OCI-M1 (cell line): ENCODE results near the gene ATF6.
"Not testable (repeated sequence)": the region's sequence is repeated elsewhere in the genome, so short reads cannot be mapped to it uniquely, and the experiment has no call there.

Experiments used
- DNase-seq: peaks from one replicate; lab custom pipeline; 2025; lab: John Stamatoyannopoulos, UW

The ATF6 gene

DNA sequence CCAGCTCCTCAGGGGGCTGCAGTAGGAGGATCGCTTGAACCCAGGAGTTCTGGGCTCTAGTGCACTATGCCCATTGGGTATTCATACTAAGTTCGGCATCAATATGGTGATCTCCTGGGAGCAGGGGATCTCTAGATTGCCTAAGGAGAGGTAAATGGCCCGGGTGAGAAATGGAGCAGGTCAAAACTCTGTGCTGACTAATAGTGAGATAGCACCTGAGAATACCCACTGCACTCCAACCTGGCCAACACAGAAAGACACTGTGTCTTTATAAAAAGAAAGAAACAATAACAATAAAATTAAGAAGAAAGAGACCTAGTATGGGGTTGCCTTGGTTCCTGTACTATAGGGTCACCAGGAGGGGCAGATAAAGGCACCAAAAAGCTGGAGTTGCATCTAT lies 30.3 kb upstream of the ATF6 start:
- no peak for DNase-seq

DNA sequence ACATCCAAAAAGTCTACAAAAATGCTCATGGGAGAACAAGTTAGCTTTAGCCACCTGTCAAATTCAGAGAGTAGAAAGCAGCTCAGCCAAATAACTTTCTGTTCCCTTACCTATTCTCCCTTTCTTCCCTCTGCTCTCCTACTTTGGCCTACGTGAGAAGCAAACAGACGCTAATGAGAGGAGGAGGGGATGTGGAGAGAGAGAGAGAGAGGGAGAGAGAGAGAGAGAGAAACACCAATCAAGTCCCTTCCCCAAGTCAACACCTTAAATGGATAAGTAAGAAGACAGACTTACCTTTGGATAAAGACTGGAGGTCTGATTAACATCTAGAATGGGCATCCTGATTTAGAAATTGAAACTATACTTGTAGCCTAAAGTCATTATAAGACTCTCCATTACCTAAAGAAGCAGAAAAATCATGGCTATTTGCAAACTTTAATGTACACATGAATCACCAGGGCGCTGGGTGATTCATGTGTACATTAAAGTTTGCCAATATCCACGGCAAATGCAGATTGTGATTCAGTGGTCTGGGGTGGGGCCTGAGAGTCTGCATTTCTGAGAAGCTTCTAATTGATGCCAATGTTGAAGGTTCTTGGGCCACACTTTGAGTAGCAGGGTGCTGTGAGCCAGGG lies 29.7 kb upstream of the ATF6 start:
- no peak for DNase-seq

DNA sequence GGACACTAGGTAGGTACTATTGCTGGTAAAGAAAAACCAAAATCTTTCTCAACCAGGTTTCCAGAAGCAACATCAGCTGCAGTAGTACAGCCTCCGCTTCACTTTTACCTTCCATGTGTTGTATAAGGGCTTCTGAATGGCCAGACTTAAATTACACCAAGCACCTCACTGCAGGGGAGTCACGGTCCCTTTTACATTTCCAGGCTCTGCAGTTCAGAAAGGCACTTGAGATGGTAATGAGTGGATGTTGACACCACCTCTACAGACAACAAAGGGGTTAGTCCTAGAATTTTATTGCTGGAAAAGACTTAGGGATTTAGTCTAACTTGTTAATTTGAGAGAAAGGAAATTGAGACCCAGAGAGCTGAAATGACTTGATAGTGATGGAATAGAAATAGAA lies 28.5 kb upstream of the ATF6 start:
- no peak for DNase-seq

DNA sequence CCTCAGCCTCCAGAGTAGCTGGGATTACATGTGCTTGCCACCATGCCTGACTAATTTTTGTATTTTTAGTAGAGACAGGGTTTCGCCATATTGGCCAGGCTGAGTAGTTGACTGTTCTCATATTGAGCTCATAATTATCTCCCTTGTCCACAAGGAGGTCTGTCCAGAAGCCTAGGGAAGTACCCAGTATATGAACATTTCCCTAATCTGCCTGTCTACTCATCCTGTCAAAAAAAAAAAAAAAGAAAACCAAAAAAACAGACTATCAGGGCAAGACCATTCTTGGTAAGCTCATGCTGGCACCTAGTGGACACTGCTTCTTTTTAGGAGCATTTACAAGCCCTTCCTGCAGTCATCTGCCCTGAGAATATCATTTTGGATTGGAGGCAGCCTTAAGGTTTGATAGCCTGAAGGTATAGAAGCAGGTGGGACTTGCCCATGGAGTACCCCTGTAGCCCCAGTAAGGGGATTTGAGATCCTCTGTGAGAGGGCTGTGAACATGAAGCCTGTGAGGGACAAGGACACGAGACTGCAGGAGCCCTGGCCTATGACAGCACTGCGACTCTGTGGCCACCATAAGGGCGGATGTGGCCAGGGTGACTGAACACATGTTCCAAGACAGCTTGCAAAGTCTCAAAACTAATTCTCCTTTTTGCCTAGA lies 27.4 kb upstream of the ATF6 start:
- DNase-seq, result peak; percentile 97

DNA sequence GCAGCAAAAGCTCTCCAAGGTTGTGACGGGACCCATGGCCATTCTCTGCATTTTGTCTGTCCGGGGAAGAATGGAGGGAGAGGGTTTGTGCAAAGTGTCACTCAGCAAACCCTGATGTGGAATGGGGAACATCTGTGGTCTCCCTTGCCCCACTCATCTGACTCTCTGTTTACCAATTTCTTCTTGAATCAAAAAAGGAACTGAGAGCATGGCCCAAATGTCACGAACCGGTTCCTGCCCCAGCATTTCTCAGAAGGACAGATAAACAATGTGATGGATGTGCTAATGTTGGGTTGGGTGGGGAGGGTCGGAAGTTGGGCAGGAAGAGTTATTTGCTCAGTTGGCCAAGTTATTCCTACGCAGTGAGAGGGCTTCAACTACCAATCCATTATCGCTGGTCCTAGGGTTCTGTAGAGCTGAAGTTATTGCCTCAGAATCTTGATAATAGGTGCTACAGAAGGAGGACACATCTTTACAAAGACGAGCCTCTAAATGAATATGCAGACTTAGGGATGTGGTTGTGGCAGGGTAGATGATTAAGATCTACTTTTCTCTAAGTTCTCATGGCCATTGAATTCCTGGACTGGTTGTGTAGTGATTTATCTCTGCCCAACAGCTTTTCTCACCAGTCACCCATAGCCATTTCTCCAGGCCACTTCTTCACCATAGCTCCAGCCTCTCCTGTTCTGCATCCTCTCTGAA lies 26.1 kb upstream of the ATF6 start:
- no peak for DNase-seq

DNA sequence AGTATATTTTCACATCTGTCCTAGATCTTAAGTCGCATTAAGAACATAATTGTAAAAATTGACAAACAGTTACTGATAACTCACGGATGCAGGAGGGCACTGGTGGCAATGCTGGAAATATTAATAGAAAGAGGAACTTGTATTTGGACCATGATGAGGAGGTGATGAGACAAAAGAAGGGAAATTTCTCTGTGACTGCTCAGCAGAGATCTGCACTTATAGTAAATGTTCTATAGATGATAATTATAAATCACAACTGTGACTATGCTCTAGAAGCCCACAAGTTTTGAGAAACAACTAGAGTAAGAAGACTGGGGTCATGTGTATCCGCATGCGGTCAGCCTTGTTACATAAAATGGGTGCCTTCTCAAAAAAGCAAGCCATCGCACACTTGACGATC lies 25.2 kb upstream of the ATF6 start:
- DNase-seq, result no peak

DNA sequence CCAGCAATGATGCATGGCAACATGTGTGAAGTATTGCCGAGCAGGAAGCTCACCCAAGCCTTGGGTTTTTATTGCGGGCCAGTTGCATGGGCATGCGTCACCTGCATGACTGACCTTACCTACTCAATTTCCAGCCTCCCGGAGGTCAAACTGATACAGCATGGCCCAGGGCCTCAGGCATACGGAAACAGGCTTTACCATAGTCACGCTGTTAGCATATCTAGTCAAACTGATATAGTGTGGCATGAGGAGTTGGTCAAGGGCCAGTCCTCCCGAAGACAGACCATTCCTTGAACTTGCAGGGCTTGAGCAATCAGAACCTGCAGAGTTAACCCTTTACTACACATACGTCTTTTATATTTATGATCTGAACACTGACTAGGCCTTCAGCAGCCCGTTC lies 22.9 kb upstream of the ATF6 start:
- DNase-seq, result no peak

DNA sequence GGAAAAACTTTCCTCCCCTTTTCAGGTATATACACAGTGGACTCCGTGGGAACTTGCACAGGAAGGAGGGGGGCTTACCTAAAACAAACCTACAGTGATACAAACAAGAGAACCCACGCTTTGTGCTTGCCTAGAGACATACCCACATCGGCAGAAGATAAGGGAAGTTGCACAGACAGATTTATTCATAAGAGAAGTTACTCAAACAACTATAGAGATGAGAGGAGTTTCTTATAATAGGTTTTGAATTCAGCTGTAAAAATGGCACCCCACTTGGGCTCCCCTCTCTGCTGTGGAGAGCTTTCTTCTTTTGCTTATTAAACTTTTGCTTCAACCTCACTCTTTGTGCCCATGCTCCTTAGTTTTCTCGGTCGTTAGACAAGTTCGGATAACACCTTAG lies 18.3 kb upstream of the ATF6 start:
- DNase-seq, result no peak

DNA sequence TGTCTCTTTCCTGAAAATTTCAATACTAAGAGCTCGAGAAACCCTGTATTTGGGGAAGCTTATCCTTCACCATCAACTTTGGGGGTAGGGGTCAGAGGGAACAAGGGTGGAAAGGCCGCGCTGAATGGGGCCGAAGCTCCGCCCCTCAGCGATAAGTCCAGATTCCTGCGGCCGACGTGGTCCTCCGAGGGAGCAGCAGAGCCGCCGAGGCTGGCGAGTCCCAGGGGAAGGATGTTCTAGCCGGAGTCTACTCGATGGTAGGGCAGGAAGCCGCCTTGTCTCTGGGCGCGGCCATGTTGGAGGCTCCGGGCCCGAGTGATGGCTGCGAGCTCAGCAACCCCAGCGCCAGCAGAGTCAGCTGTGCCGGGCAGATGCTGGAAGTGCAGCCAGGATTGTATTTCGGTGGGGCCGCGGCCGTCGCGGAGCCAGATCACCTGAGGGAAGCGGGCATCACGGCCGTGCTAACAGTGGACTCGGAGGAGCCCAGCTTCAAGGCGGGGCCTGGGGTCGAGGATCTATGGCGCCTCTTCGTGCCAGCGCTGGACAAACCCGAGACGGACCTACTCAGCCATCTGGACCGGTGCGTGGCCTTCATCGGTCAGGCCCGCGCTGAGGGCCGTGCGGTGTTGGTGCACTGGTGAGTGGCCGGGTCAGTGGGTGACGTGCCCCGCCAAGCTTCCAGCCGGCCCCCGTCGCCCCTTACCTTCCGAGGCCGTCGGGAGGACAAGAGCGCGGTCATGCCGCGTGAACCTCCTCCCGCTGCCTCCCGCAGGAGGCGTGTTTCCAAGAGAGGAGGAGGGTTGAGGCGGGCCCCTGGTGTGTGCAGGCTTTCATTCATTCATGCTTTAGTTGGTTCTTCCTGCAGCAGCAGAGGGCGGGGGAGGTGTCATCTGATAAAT lies 16.4 kb upstream of the ATF6 start, which contains the start of gene DUSP12:
DUSP12 (plus strand) TSS at position 278 of the 899 bp plus-strand sequence; CDS start at position 294, 16 bp downstream.
- peak; percentile 97 for DNase-seq

DNA sequence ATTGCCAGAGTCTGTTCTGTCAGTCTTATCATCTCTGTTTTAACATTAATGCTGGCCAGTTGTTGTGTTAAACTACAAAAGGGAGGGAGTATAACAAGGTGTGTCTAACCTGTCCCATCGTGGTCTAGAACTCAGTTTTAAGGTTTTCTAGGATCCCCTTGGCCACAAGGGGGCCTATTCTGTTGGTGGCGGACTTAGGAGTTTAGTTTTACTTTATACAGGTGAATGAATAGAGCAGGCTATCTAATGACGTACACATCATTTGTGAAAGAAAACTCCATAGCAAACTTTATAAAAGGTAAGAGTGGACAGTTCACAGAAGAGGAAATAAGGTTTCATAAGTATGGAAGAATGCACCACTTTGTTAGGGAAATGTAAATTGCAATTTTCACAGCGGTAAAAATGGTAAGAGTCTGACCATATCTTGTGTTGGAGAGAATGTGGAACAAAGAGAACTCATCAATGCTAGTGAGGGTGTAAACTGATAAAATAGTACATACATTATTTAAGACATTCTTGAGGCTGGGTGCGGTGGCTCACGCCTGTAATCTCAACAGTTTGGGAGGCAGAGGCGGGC lies 2.5 kb upstream of the ATF6 start:
- peak; percentile 88 for DNase-seq

DNA sequence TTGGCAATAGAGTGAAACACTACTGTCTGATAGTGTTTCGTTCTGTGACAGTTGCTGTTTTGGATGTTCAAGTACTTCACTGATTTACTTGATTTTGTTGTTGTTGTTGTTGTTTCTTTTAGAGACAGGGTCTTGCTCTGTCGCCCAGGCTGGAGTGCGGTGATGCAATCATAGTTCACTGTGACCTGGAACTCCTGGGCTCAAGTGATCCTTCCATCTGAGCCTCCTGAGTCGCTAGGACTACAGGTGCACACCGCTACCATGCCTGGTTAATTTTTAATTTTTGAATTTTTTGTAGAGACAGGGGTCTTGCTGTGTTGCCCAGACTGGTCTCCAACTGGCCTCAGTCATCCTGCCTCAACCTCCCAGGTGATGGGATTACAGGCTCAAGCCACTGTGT lies 2.3 kb downstream of the ATF6 start:
- DNase-seq, result no peak

DNA sequence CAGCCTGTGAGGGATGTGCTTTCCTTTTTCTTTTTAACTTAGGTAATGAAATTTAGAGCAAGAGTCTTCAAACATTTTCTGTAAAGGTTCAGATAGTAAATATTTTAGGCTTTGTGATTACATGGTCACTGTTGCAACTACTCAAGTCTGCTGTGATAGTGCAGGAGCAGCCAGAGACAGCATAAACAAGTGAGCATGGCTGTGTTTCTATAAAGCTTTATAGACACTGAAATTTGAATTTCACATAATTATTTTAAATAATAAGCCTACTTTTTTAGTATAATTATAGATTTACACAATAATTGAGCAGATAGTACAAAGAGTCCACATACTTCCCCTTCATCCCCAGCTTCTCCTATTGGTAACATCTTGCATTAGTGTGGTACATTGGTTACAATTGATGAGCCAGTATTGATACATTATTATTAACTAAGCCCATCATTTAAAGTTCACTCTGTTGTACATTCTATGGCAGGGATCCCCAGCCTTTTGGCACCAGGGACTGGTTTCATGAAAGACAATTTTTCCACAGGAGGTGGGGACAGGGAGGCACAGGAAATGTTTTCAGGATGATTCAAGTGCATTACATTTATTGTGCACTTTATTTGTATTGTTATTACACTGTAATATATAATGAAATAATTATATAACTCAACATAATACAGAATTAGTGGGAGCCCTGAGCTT lies 3.0 kb downstream of the ATF6 start:
- DNase-seq, result no peak

DNA sequence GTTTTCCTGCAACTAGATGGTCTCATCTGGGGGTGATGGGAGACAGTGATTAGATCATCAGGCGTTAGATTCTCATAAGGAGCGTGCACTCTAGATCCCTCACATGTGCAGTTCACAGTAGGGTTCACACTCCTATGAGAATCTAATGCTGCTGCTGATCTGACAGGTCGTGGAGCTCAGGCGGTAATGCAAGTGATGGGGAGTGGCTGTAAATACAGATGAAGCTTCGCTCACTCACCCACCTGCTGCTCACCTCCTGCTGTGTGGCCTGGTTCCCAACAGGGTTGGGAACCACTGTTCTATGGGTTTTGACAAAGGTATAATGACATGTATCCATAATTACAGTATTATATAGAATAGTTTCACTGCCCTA lies 3.5 kb downstream of the ATF6 start:
- not testable (repeated sequence) for DNase-seq

DNA sequence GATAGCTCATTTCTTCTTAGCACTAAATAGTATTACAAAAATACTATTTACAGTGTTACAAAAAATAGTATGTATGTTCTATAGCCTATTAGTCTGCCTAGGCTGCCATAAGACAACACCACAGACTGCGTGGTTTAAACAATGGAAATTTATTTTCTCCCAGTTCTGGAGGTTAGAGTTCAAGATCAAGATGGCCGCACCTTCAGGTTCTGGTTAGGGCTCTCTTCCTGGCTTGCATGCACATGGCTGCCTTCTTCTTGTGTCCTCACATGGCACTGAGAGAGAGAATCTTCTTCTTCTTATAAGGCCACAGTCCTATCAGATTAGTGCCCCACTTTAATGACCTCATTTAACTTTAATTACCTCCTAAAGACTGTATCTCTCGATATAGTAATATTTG lies 4.1 kb downstream of the ATF6 start:
- DNase-seq, result no peak

DNA sequence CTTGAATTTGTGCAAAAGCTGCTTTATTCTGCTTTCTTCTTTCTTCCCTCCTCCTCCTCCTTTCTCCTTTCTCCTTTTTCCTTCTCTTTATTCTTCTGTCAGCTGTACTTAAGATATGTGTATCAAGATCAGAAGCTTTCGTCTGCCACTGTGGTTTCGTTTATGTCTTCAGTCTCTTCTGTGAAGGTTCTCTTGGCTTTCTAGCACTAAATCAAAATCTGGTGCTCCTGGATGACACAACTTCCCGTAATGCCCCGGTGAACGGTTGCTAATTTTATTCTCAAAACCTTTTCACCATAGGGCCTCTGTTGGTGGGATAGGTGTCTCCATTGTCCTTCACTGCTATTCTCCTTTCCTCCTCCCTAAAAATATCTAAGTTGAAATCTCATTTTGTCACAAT lies 5.0 kb downstream of the ATF6 start:
- peak; percentile 55 for DNase-seq

DNA sequence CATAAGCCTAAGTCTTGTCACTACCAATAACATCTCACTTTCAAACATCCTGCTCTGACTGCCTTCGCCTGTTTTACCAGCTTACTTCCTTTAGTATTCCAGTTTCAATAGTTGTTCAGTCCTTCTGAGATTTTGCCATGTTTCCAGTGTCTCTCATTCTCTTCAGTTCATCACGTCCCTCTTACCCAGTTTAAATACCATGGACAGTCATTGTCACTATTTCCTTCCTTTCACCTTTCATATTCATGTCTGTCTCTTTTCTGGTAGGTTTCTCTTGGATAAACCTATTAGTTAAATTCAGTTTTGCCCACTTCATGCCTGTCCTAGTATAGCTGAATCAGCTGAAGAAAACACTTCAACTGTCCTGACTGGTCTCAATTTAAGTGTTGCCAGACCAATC lies 5.9 kb downstream of the ATF6 start:
- DNase-seq, result no peak

DNA sequence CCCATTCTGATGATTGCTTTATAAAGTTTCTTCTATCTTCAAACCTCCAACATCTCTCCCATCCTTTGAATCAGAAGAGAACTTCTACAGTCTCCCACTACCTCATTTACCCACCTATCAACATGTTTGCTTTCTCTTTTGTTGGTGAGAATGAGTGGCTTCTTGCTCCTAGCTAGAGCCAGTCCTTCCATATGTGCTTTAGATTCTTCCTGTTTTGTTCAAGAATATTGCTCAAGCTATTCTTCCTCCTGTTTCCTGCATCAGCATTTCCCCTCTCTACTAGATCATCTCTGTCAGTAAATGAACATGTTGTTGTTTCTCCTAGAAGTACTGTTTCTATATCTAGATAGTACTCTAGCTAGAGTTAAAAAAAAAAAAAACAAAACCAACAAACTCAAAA lies 6.3 kb downstream of the ATF6 start:
- DNase-seq, result peak; percentile 65

DNA sequence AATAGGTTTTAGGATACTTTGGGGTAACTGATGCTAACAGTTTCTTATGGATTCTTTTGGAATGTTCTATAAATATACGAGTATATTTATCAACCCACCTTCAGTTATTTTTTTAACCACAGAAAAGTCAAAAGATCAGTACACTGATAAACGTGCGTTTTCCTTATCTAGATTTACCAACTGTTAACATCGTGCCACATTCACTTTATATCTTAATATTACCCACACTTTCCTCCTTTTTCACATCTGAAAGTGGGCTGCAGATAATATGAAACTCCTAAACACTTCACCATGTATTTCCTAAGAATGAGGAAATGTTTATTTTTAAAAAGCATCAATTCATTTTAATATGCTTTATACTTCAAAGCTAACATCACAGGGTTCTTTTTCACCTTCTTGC lies 7.7 kb downstream of the ATF6 start:
- no peak for DNase-seq

DNA sequence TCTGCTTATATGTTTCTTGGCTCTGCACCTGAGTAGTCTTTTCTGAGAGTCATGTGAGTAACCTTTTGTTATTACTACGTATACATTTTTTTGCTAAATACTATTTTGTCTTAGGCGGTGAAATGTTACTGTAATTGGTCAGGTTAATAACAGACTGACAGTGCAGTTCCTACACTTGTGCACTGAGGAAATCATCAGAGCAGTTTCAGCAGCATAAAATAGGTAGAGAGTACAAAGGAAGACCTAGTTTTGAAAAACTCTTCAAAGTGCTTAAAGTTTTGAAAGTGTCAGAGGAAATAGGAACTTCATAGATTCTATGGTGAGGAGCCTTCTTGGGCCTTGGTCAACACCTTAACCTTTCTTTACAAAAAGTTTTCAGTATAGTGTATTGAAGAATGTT lies 11.1 kb downstream of the ATF6 start:
- DNase-seq, result no peak

DNA sequence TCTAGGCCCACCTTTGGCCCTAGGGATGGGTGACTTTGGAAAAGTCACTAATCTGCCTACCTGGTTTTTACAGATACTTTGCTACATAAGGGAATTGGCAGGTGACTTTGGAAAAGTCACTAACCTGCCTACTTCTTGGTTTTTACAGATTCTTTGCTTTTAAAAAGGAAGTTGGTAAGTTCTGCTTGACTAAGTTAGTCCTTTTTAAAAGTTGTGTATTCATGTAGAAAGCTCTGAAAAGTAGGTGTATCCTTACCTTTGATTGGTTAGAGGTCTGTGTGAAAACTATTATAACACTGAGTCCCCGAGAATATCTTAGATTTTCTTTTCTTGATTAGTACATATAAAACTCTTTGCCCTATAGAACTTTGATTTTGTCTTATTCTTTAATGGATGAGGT lies 12.4 kb downstream of the ATF6 start:
- no peak for DNase-seq

DNA sequence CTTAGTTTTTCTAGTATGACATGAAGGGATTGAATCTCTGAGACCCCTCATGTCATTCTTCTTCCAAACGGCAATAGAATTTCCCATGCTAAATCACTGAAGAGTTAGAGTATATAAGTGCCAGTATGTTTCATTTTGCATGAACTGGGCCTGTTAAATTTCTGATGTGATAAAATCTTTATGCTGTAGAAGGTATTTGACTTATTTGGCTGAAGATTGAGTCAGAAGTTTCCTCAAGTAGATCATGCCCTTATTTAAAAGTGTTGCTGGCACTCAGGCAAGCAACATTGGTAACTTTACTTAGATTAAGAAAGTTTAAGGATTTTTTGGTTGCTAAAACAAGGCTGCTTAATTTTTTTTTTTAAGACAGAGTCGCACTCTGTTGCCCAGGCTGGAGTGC lies 13.3 kb downstream of the ATF6 start:
- no peak for DNase-seq

DNA sequence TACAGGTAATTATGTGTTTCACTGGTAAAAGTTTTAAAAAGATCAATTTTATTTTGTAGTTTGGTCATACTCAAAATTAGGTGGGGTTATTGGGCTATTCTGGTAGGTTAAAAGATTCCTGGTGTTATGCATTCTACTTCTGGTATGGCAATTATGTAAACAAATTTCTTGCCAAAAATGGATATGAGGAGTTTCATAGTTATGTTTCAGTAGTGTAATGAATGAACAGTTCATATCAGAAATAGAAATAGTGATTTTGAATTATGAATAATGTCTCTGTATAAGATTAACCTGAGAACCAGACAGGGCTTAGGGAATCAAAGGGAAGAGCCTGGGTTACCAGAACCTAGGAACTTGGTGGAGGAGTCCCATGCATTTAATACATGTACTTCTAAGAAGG lies 15.9 kb downstream of the ATF6 start:
- no peak for DNase-seq
